DMS79 (cell line): ENCODE results near the gene ADSL.
A peak's percentile ranks its signal among the peaks of the same experiment; 100 is the strongest.

Experiments
- DNase-seq: peaks from one replicate; lab custom pipeline; 2025; lab: John Stamatoyannopoulos, UW

The ADSL gene

DNA sequence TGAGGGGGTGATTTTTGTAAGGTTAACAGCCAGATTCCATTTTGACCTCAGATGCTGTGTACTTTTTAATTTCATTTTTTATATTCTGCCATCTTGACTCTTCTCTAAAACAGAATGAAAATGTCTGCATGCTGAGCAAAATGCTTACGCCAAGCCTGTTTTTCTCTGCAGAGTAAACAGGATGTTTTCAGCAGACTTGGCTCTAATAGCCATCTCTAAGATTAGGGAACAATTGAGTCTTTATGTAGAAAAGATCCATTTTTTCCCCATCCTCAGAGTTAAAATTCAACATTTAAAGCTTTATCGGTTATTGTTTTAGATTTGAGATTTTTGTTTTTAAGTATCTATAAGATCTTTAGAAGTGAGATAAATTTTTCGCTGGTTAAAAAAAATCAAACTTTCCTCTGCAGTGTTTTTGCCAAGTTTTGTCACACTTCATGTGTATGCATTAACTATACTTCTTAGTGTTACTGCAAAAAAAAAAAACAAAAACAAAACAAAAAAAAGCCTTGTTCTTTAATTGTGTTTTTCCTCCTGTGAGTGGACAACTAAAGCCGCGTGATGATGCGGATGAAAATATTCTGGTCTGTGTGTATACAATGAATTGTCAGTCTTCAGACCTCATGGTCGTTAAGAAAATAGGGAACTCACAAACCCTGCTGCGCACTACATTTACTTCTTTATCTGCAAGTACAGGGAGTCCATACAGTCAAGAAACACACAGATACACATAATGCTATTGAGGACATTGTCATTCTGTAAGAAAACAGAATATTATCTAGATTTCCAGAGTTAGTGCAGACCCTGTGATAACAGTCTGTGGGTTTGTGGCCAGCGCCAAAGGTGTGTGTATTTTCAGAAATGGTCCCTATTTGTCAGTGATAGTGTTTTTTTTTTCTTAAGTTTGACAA is 17.5 kb upstream of the ADSL start:
- DNase-seq = no peak

DNA sequence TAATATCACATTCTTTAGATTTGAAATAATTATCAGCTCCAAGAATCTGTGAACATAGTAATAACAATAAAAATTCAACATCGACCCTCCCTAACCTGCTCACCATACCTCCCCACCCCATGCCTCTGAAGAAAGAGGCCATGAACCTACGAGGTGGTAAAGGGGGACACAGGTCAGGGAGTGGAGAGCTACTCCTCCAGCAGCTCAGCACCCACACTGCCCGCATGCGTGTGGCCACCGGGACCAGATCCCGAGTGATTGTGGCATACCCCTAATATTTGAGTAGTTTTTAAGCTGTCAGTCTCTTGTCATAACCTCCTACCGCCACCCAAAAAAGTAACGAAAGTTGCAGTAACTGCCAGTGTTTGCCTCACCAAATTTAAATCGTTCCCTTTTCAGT is 16.8 kb upstream of the ADSL start:
- DNase-seq = no peak

DNA sequence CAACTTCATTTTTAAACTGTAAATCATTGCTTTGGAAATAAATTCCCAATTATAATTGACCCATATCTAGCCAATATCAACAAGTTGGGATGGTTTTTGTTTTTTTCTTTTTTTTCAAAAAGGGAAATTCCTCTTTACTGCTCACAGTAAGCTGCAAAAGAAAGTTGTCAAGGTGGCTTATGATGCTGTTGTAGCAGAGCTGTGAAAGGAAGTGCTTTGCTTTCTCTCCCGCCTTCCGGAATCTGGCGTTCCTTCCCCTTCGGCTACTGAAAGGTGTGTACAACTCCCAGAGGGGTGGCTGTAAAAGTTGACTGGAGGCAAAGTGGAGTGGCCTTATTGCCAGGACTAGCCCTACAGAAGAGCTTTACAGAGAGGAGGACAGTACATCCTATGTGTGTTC is 16.2 kb upstream of the ADSL start:
- no peak for DNase-seq

GRCh38 chr22:40330615-40331014 is 15.7 kb upstream of the ADSL start:
- no peak for DNase-seq

GRCh38 chr22:40331706-40332105 is 14.6 kb upstream of the ADSL start:
- DNase-seq = no peak

DNA sequence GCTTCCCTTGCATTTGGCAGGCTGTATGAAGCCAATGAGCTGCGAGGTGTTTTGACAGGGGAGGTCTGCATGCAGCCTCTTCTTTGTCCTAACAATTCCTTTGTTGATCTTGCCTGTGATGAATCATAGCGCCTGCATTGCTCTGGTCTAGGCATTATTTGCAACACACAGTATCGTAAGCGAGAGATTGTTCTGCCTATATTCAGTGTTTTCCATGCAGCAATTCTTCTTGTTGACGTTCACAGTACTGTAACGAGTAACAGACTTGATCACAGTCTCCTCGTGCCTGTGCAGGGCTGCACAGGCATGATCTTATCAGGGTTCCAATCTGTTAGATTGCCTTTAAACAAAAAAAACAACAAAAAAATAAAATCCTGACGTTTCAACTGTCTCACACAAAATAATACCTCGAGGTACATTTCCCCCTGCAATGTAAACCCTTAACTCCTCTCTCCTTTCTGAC is 13.9 kb upstream of the ADSL start:
- DNase-seq = no peak

- no peak for DNase-seq
Measured at GRCh38 chr22:40334060-40334459, 12.2 kb upstream of the ADSL start.

- DNase-seq = no peak
Measured at GRCh38 chr22:40334899-40335298, 11.4 kb upstream of the ADSL start.

DNA sequence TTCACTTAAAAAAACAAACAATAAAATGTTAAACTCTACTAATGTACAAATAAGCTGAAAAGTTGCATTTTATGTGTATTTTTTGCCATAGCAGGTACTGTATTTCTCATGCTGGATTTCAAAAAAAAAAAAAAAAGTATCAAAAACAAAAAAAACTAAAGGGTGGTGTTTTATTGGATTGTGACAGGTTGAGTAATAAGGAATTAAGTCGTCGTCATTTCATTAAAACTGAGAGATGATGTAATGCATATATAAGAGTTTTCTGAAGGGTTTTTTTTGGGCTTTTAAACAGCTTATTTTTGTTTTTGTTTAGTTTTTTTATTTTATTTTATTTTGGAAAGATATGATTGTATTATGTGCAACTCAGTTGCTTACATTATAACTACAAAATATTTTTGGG is 10.9 kb upstream of the ADSL start:
- DNase-seq = no peak

DNA sequence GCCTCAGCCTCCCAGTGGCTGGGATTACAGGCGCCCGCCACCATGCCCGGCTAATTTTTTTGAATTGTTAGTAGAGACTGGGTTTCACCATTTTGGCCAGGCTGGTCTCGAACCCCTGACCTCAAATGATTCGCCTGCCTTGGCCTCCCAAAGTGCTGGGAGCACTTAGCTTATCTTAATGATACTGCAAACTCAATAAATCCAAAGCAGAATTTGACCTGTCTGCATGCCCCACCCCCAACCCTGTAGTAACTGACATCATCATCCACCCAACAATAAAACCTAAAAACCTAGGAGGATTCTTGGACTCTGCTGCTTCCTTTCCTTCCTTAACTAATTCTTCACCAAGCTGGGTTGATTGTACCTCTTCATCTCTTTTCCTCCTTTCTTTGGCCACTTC is 6.3 kb upstream of the ADSL start:
- no peak for DNase-seq

- DNase-seq = no peak
Measured at GRCh38 chr22:40341604-40342003, 4.7 kb upstream of the ADSL start.

DNA sequence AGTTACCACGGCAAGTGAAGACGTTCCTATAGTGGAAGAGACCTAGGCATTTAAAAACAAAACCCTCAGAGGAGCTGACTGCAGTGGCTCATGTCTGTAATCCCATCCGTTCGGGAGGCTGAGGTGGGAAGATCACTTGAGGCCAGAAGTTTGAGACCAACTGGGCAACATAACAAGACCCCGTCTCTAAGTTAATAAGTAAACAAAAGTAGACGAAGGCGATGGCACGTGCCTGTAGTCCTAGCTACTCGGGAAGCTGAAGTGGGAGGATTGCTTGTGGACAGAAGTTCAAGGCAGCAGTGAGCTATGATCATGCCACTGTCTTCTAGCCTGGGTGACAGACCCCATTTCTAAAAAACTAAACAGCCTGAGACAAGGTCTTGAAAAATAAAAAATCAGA is 3.8 kb upstream of the ADSL start:
- no peak for DNase-seq

- no peak for DNase-seq
Measured at GRCh38 chr22:40345271-40345670, 1.0 kb upstream of the ADSL start.

DNA sequence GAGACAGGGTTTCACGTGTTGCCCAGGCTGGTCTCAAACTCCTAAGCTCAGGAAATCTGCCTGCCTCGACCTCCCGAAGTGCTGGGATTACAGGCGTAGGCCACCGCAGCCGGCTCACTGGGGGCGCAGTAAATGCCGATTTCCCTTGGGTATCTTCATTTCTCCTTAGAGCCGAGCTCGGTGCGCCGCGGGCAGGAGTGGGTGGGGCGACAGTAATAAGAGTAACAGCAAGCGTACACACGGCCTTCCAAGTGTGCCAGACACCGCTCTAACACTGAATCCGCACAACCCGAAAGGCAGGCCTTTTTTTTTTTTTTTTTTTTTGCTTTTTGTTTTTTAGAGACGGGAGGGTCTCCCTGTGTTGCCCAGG is 500 bp upstream of the ADSL start:
- DNase-seq = no peak

DNA sequence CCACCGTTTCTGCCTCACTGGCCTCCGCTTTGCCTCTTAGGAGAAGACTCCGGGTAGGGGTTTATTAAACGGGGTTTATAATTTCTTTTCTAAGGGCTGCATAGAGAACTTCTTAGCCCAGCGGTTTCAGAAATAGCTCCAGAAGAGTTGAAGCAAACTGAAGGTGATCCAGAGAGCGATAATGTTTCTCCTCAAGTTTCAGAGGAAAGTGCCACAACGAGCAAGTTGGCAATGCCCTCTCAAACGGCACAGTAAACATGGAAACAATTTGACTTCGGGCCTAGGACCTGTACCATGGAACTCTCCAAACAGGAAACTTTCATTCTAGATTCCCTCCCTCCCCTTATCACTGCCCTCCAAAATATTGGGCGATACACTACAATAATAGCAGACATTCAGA is 1.0 kb downstream of the ADSL start:
- no peak for DNase-seq

- DNase-seq = no peak
Measured at GRCh38 chr22:40348025-40348658, 1.8 kb downstream of the ADSL start.

DNA sequence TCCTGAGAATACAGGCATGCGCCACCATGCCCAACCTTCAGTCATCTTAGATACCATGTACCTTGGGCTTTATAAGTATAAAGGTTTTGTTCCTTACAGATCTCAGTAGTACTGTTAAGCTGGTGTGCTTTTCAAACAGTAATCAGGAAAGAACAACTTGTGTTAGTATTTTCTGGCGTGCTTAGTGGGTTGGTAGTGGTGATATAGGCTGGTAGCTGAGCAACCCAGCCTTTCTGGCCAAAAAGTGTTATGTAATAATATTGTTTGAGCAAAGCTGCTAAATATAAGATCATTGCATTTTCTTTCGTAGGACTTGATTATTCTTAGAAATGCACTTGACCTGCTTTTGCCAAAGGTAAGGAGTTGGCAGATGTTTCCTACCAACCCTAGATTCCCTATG is 6.5 kb downstream of the ADSL start:
- no peak for DNase-seq

DNA sequence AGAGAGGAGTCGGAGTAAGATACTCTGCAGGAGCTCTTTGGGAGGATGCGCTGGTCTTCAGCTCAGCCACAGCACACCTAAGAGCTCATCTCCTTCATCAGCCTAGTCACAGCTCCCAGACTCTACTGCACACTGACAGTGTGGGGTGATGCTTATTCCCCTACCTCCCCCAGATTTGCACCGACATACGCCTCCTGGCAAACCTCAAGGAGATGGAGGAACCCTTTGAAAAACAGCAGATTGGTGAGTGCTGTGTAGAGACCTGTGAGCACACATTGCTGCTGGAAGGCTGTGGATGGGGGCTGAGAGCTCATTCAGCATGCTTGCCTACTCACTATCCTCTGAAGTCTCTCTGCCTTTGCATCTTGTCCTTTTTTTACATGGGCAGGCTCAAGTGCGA is 14.8 kb downstream of the ADSL start:
- DNase-seq = no peak

DNA sequence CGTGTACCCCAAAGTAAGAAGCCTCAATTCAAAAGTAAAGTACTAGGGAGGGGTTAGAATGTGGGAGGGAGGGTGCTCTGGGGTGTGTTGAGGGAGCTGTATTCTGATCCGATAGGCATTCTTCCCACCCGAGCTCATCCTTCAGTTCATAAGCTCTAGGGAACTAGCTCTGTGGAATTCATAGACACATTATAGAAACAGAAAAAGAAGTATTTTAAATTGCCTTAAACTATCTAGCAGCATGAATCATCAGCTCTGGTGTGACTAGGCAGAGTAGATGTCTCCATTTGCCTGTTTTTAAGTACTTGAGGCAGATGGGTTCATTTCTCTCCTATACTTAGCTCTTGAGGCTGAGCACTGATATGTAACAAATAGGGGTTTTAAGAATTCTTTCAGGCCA is 16.8 kb downstream of the ADSL start:
- no peak for DNase-seq

DNA sequence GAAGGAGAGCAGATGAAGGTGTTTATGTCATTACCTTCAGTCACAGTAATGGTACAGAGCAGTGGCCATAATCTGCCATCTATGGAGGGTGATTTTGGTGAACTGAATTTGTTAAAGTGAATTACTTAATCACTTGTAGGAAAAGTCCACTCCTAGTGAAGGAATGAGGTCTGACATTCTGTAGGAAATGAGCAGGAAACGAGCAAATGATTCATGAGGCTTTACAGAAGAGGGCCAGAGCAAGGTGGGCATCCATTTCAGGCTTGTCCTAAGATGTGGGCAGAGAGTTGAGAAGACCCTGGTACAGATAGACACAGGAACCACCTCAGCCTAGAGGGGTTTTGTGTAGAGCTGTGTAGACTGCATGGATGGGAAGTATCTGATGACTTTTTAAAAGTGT is 18.1 kb downstream of the ADSL start:
- DNase-seq = no peak

DNA sequence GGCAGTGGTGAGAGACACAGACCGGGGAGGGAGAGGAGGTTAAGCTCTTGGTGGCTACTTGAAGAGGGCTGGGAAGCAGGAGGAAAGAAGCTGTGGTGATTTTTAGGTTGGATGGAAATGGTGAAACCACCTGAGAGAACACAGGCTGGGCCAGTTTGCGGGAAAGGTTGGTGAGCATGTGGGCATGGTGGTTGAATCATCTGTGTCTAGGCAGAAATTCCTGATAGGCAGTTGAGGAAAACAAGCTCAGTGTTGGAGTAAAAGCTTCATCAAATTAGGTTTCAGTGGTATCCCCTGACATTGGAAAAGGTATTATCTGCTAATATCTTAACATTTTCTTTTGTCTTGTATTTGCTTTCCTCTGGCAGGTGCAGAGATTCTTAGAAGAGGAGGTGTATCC is 19.8 kb downstream of the ADSL start:
- no peak for DNase-seq

- DNase-seq = no peak
Measured at GRCh38 chr22:40367342-40367741, 21.0 kb downstream of the ADSL start.

DNA sequence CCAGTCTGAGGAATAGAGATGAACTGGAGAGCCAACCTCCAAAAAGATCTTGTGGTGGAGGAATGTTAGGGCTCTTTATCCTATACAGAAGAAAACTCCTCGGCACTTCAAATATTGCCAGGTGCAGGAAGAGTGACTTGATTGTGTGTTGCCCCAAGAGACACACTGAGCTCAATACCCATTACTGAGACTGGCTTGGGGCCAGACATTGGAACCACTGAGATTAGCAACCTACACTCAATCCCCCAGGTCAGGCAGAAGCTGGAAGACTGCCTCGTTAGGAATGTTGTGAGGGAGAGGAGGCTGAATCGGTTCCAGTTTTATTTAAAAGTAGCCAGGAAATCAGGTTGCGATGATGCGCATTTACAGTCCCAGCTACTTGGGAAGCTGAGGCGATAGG is 21.7 kb downstream of the ADSL start:
- DNase-seq = peak; percentile 10

DNA sequence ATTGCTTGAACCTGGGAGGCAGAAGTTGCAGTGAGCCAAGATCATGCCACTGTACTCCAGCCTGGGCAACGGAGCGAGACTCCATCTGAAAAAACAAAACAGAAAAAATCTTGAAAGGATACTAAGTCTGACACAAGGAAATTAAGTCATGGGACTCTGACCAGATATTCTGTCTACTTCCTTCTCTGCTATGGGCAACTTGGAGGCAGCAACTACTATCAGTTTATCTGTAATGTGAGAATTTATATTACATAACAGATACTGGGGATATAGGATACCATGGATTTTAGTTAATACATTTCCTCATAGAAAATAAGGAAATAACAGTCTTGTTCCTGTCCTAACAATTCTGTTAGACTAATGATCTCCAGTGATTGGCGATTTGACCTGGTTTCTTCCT is 22.5 kb downstream of the ADSL start:
- DNase-seq = no peak
